Loucy (cell line): ENCODE data around the gene KRTAP10-3.

ENCODE experiments used
- H2AFZ ChIP-seq: fragments of 200-600 bp; sonication (generic); 2 replicates; pipeline ENCODE4 v1.6.0; 2016; ENCODE audit warnings: antibody characterized with exemption, mild to moderate bottlenecking, low read length, moderate library complexity
- H3F3A ChIP-seq: fragments of 200-600 bp; 2 replicates; pipeline ENCODE4 v1.6.0; 2016; ENCODE audit warnings: antibody characterized with exemption, low read depth, mild to moderate bottlenecking
- H3K27me3 ChIP-seq: fragments of 200-600 bp; sonication (generic); 2 replicates; pipeline ENCODE4 v1.6.1; 2014; ENCODE audit warnings: low read length, mild to moderate bottlenecking; ENCODE audit not compliant: insufficient read depth, poor library complexity, severe bottlenecking
- H3K36me3 ChIP-seq: fragments of 200-600 bp; sonication (generic); 2 replicates; pipeline ENCODE4 v1.6.1; 2016; ENCODE audit warnings: low read length; ENCODE audit not compliant: insufficient read depth
- H3K4me1 ChIP-seq: fragments of 200-600 bp; sonication (generic); 2 replicates; pipeline ENCODE4 v1.5.1; 2014; ENCODE audit warnings: low read length, mild to moderate bottlenecking; ENCODE audit not compliant: insufficient read depth, poor library complexity, severe bottlenecking
- H3K4me2 ChIP-seq: fragments of 200-600 bp; sonication (generic); 2 replicates; pipeline ENCODE4 v1.6.0; 2014; ENCODE audit warnings: antibody characterized with exemption, low read length, low read depth, mild to moderate bottlenecking; ENCODE audit not compliant: poor library complexity, severe bottlenecking
- H3K4me3 ChIP-seq: fragments of 200-600 bp; sonication (generic); 2 replicates; pipeline ENCODE4 v1.5.1; 2014; ENCODE audit warnings: low read length, mild to moderate bottlenecking, mixed read lengths; ENCODE audit not compliant: poor library complexity, severe bottlenecking
- H3K79me2 ChIP-seq: fragments of 200-600 bp; sonication (generic); 2 replicates; pipeline ENCODE4 v1.6.1; 2014; ENCODE audit warnings: low read length; ENCODE audit not compliant: insufficient read depth
- H3K9ac ChIP-seq: fragments of 200-600 bp; sonication (generic); 2 replicates; pipeline ENCODE4 v1.6.0; 2014; ENCODE audit warnings: mild to moderate bottlenecking, low read depth, low read length, moderate library complexity; ENCODE audit not compliant: poor library complexity, severe bottlenecking
- H3K9me2 ChIP-seq: fragments of 200-600 bp; sonication (generic); replicated peaks from 2 replicates; pipeline ENCODE4 v1.6.1; 2016; ENCODE audit warnings: low read depth, low read length, mixed read lengths
- H3K9me3 ChIP-seq: fragments of 200-600 bp; sonication (generic); 2 replicates; pipeline ENCODE4 v1.6.1; 2014; ENCODE audit warnings: mild to moderate bottlenecking, antibody characterized with exemption, low read length, low read depth; ENCODE audit not compliant: insufficient read depth
- H4K20me1 ChIP-seq: fragments of 200-600 bp; sonication (generic); 2 replicates; pipeline ENCODE4 v1.6.0; 2014; ENCODE audit warnings: antibody characterized with exemption, low read length, mild to moderate bottlenecking; ENCODE audit not compliant: insufficient read depth, poor library complexity, severe bottlenecking
- EZH2phosphoT487 ChIP-seq: fragments of 200-600 bp; IDR thresholded peaks from 2 replicates; pipeline ENCODE4 v1.6.1; 2018; ENCODE audit warnings: antibody characterized with exemption, mild to moderate bottlenecking, moderate library complexity, borderline replicate concordance
- TF ChIP-seq, protein P1 (sequence below): fragments of 200-600 bp; sonication (generic); conservative IDR thresholded peaks from 2 replicates; pipeline ENCODE4 v1.5.1; 2014; ENCODE audit warnings: mild to moderate bottlenecking, antibody characterized with exemption, low read length

KRTAP10-3 gene

DNA sequence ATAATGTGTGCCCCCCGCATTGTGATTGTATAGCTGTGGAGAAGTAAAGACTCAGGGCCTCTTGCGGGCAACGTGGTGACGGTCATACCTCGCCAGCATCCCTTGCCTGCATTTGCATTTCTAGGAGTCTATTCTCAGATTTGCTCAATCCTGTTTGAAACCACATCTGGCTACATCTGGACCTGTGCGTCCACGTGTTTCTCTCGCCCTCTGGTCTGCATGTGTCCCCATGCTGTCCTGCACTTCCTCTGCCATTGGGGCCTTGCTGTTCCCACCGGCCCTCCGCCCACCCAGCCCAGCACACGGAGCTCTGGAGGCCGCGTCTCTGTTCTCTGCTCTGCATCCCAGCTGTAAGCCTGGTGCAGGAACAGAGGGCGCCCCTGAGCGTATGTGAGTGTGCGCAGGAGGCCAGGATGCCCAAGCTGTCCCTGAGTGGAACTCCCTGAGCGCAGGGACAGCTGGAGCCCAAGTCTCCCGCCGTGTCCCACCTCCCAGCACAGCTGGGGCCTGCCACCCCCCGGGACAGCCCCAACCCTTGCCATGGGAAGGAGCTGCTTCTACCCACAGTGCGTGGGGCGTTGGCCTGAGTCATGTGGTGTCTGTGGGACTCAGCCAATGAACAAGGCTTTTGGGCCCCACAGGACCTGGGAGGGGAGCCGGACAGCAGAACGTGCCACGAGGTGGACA is 8.9 kb downstream of the KRTAP10-3 start:
- TF ChIP-seq EZH2phosphoT487 = no peak
- TF ChIP-seq, protein P1, sequence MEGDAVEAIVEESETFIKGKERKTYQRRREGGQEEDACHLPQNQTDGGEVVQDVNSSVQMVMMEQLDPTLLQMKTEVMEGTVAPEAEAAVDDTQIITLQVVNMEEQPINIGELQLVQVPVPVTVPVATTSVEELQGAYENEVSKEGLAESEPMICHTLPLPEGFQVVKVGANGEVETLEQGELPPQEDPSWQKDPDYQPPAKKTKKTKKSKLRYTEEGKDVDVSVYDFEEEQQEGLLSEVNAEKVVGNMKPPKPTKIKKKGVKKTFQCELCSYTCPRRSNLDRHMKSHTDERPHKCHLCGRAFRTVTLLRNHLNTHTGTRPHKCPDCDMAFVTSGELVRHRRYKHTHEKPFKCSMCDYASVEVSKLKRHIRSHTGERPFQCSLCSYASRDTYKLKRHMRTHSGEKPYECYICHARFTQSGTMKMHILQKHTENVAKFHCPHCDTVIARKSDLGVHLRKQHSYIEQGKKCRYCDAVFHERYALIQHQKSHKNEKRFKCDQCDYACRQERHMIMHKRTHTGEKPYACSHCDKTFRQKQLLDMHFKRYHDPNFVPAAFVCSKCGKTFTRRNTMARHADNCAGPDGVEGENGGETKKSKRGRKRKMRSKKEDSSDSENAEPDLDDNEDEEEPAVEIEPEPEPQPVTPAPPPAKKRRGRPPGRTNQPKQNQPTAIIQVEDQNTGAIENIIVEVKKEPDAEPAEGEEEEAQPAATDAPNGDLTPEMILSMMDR = no peak
- H3K9me2 ChIP-seq = no peaks in the 10 kb centered on the region
- no peaks in the 10 kb centered on the region for H4K20me1 ChIP-seq
- H3K27me3 ChIP-seq = no peaks in the 10 kb centered on the region
- H2AFZ ChIP-seq = no peak overlapping the region
- no peak overlapping the region for H3K4me2 ChIP-seq
- H3K4me3 ChIP-seq = no peak overlapping the region
- H3K4me1 ChIP-seq = no peaks in the 10 kb centered on the region
- no peak overlapping the region for H3K9ac ChIP-seq
- H3F3A ChIP-seq = no peaks in the 10 kb centered on the region
- H3K36me3 ChIP-seq = no peaks in the 10 kb centered on the region
- H3K9me3 ChIP-seq = no peaks in the 10 kb centered on the region; the same call in 1 of the 2 replicates
- H3K79me2 ChIP-seq = no peaks in the 10 kb centered on the region

DNA sequence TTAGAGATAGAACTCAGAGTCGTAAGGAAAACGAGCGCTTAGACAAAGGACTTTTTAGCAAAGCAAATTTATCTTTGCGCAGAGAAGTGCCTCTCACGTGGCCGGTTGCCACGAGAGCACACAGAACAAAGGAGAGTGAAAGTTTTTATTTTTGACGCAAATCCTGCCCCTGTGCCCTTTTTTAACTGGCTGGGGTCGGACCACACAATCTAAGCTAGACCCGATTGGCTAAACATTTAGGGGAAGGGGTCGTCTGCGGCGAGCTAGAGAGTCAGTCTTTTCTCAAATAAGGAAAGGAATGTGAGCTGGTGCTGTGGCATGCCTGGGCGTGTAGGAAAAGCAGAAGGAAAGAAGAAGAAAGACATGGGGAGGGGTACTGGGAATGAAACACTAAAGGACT is 9.7 kb downstream of the KRTAP10-3 start:
- Histone ChIP-seq H3K36me3 (no peaks in the 10 kb centered on the region), H3K9me3 (peaks cover 6% of the 10 kb centered on the region; the same call in 1 of the 2 replicates), H3K4me1 (no peaks in the 10 kb centered on the region), H3K9ac (no peak overlapping the region), H3K4me2 (no peak overlapping the region), H3K79me2 (no peaks in the 10 kb centered on the region), H3K4me3 (no peak overlapping the region), H2AFZ (no peak overlapping the region), H3F3A (no peaks in the 10 kb centered on the region), H3K27me3 (no peaks in the 10 kb centered on the region), H3K9me2 (no peaks in the 10 kb centered on the region), H4K20me1 (no peaks in the 10 kb centered on the region)
- no peak for TF ChIP-seq EZH2phosphoT487
- TF ChIP-seq, protein P1 = no peak

DNA sequence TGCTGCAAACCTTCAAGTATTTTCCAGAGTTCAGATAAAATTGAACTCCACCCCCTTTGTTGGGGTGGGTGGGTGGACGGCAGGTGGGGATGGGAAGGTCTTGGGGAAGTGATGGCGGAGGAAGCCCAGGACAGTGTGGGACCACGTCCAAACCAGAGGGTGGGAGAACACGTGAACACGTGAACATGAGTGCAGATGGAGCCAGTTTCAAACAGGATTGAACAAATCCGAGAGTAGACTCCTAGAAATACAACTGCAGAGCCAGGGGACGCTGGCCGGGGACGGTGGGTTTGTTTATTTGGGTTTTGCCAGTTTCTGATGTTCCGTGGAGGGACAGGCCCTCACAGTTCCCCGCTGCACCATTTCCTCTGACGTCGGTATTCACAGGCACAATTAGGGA is 10.2 kb downstream of the KRTAP10-3 start:
- Histone ChIP-seq H3K9me3 (peaks cover 6% of the 10 kb centered on the region; the same call in 1 of the 2 replicates), H3K4me2 (no peak overlapping the region), H3K36me3 (no peaks in the 10 kb centered on the region), H3K4me1 (no peaks in the 10 kb centered on the region), H3K27me3 (no peaks in the 10 kb centered on the region), H4K20me1 (no peaks in the 10 kb centered on the region), H2AFZ (no peak overlapping the region), H3K4me3 (no peak overlapping the region), H3K9ac (no peak overlapping the region), H3K79me2 (no peaks in the 10 kb centered on the region), H3K9me2 (no peaks in the 10 kb centered on the region), H3F3A (no peaks in the 10 kb centered on the region)
- TF ChIP-seq, protein P1 = no peak
- TF ChIP-seq EZH2phosphoT487 = no peak
